Upper lobe of left lung (tissue), 6 donors: ENCODE results near the gene PP2D1. TPM values are rescaled to one million over a fixed set of nuclear protein-coding genes. Genes with fewer than 3 reads are reported as not detected.
A peak's percentile ranks its signal among the peaks of the same experiment; 100 is the strongest.

ENCODE experiments used
- ATAC-seq, 2 donors: fragments of 200-7000 bp; cut with Tn5 transposase; one replicate each; pipeline ENCODE4 v1.9.1; 2022; ENCODE audit warnings: mild to moderate bottlenecking in 2 of 2, moderate library complexity in 2 of 2; ENCODE audit not compliant: low FRiP score in 2 of 2
- DNase-seq, 2 donors: peaks; one replicate each; pipeline ENCODE4 v3.0.0-alpha.2; 2019 to 2020
- H3K27ac ChIP-seq, 4 donors: fragments of 200-600 bp; sonication (generic); one replicate each; pipeline ENCODE4 v1.5.1; 2016 to 2019
- H3K27me3 ChIP-seq, 4 donors: fragments of 200-600 bp; sonication (generic); one replicate each; pipeline ENCODE4 v1.5.1; 2017 to 2019
- H3K36me3 ChIP-seq, 4 donors: fragments of 200-600 bp; sonication (generic); one replicate each; pipeline ENCODE4 v1.5.1; 2016 to 2019
- H3K4me1 ChIP-seq, 4 donors: fragments of 200-600 bp; sonication (generic); one replicate each; pipeline ENCODE4 v1.5.1; 2018 to 2019
- H3K4me3 ChIP-seq, 4 donors: fragments of 200-600 bp; sonication (generic); one replicate each; pipeline ENCODE4 v1.5.1; 2017 to 2019; ENCODE audit warnings: mild to moderate bottlenecking in 2 of 4, moderate library complexity in 1 of 4
- H3K9me3 ChIP-seq, 4 donors: fragments of 200-600 bp; sonication (generic); one replicate each; pipeline ENCODE4 v1.5.1; 2018 to 2019
- CTCF ChIP-seq, 6 experiments: fragments of 450-650 bp in 4 of 6; fragments of 200-600 bp in 2 of 6; sonication (generic) in 2 of 6; IDR thresholded peaks; one replicate each; pipeline ENCODE4 v1.5.1; 2016 to 2019; ENCODE audit warnings: antibody characterized with exemption in 6 of 6
- EP300 ChIP-seq, 4 donors: sonication (generic); formaldehyde crosslinking; IDR thresholded peaks; one replicate each; pipeline ENCODE4 v1.5.1; 2017; ENCODE audit warnings: antibody characterized with exemption in 4 of 4, control low read depth in 2 of 4
- POLR2A ChIP-seq, 4 donors: fragments of 450-650 bp; IDR thresholded peaks; one replicate each; pipeline ENCODE4 v1.5.1; 2016 to 2017; ENCODE audit warnings: antibody characterized with exemption in 4 of 4, mild to moderate bottlenecking in 2 of 4
- POLR2AphosphoS5 ChIP-seq, 2 donors: sonication (generic); formaldehyde crosslinking; IDR thresholded peaks; one replicate each; pipeline ENCODE4 v1.5.1; 2017; ENCODE audit warnings: antibody characterized with exemption in 2 of 2
- WGBS, 2 donors: methylation state at CpG; one replicate each; pipeline ENCODE4 v1.1.5; 2017 to 2018; 5-methylcytosine and 5-hydroxymethylcytosine counted together
- total RNA-seq, 6 donors: library from RNA; depleted of rRNA in 4 of 6; stranded (reverse); fragments of >200 nt in 4 of 6; gene quantifications; one replicate each; pipeline versions ENCODE4 v1.1.0 to v1.2.1, GENCODE V29; 2016 to 2021
- donor health status: DM: no; HTN: no; CAD: no; lungs with moderate emphysema.
- donor health status: DM: no; HTN: yes; CAD: no; lungs with severe emphysema.

PP2D1 gene
- total RNA-seq, 6 donors from 2014 or later = not detected

GRCh38 chr3:20013396-20013795 lies 1.3 kb upstream of the PP2D1 start:
- WGBS, 2 donors = 90 to 95% methylated on average over 1 of the region's 1 CpG
- DNase-seq (no peak), ATAC-seq (no peak)
- no peak for TF ChIP-seq POLR2AphosphoS5 (IDR thresholded peaks at IDR 0.05)
- TF ChIP-seq EP300 (IDR thresholded peaks at IDR 0.05) = no peak
- TF ChIP-seq CTCF (IDR thresholded peaks at IDR 0.05) = no peak
- no peak for TF ChIP-seq POLR2A (IDR thresholded peaks at IDR 0.05)
- no peak overlapping the region for H3K27ac ChIP-seq
- H3K27me3 ChIP-seq = no peaks in the 10 kb centered on the region
- no peak overlapping the region for H3K4me3 ChIP-seq
- no peaks in the 10 kb centered on the region for H3K4me1 ChIP-seq
- no peaks in the 10 kb centered on the region for H3K9me3 ChIP-seq
- no peaks in the 10 kb centered on the region for H3K36me3 ChIP-seq

GRCh38 chr3:20008646-20009045 lies 3.4 kb downstream of the PP2D1 start:
- Histone ChIP-seq H3K4me3 (no peak overlapping the region), H3K27ac (no peak overlapping the region), H3K36me3 (no peaks in the 10 kb centered on the region), H3K4me1 (no peaks in the 10 kb centered on the region), H3K9me3 (no peaks in the 10 kb centered on the region), H3K27me3 (no peaks in the 10 kb centered on the region)
- TF ChIP-seq CTCF (IDR thresholded peaks at IDR 0.05) (no peak), POLR2AphosphoS5 (IDR thresholded peaks at IDR 0.05) (no peak), EP300 (IDR thresholded peaks at IDR 0.05) (no peak), POLR2A (IDR thresholded peaks at IDR 0.05) (no peak)
- ATAC-seq (no peak), DNase-seq (no peak)
- WGBS, 2 donors = 78 to 83% methylated on average over 2 of the region's 2 CpGs

DNA sequence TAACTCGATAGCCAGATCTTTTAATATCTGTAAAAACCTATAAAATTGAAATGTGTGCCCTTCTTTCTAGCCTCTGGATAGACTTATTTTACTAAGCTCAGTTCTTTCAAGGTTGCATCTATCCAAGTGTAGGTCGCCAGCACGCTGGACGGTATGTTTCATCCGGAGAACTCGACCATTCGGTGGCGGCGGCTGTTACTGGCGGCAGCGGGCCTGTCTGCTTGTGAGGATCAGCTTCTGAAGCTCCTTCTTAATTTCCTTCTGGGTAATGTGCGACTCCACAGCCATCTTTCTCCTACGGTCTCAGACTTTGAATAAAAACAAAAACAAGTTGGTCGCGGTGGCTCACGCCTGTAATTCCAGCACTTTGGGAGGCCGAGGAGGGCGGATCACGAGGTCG lies 4.1 kb downstream of the PP2D1 start:
- Histone ChIP-seq H3K27ac (no peak overlapping the region), H3K4me1 (no peaks in the 10 kb centered on the region), H3K9me3 (no peaks in the 10 kb centered on the region), H3K4me3 (no peak overlapping the region), H3K36me3 (no peaks in the 10 kb centered on the region), H3K27me3 (no peaks in the 10 kb centered on the region)
- WGBS, 2 donors = 97% methylated on average over 20 of the region's 20 CpGs
- peak in 1 of 2 donors; percentile 54 for DNase-seq
- ATAC-seq = no peak
- no peak for TF ChIP-seq POLR2A (IDR thresholded peaks at IDR 0.05)
- TF ChIP-seq EP300 (IDR thresholded peaks at IDR 0.05) = no peak
- TF ChIP-seq CTCF (IDR thresholded peaks at IDR 0.05) = no peak
- no peak for TF ChIP-seq POLR2AphosphoS5 (IDR thresholded peaks at IDR 0.05)

DNA sequence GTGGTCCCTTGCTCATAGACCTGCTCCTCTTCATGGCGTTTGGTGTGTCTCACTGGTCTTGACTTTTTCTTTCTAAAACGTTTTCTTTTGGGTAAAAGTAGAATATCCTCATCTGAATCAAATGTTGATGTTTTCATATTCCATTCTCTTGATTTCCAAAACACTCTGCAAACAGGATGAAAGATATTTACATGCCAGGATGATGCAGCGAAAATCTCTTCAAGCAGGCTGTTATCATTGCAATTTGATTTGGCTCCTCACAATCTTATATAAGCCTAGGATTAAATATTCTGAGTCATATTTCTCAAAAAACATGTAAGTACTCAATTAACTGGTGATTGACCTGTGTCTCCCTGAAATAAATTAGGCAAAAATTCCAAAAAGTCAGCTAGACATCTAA lies 10.1 kb downstream of the PP2D1 start:
- WGBS, 2 donors = 67% methylated on average over 3 of the region's 3 CpGs
- Histone ChIP-seq H3K36me3 (no peaks in the 10 kb centered on the region), H3K27ac (no peak overlapping the region), H3K27me3 (no peaks in the 10 kb centered on the region), H3K9me3 (no peaks in the 10 kb centered on the region), H3K4me3 (no peak overlapping the region), H3K4me1 (no peaks in the 10 kb centered on the region)
- ATAC-seq = no peak
- no peak for DNase-seq
- TF ChIP-seq POLR2A (IDR thresholded peaks at IDR 0.05) = no peak
- TF ChIP-seq CTCF (IDR thresholded peaks at IDR 0.05) = no peak
- no peak for TF ChIP-seq EP300 (IDR thresholded peaks at IDR 0.05)
- no peak for TF ChIP-seq POLR2AphosphoS5 (IDR thresholded peaks at IDR 0.05)

- TF ChIP-seq EP300 (IDR thresholded peaks at IDR 0.05) (no peak), POLR2AphosphoS5 (IDR thresholded peaks at IDR 0.05) (no peak), POLR2A (IDR thresholded peaks at IDR 0.05) (no peak), CTCF (IDR thresholded peaks at IDR 0.05) (no peak)
- H3K27me3 ChIP-seq = no peaks in the 10 kb centered on the region
- no peaks in the 10 kb centered on the region for H3K36me3 ChIP-seq
- WGBS, 2 donors = 93 to 94% methylated on average over 4 of the region's 4 CpGs
- no peak overlapping the region for H3K4me3 ChIP-seq
- DNase-seq = no peak
- no peaks in the 10 kb centered on the region for H3K9me3 ChIP-seq
- H3K4me1 ChIP-seq = no peaks in the 10 kb centered on the region
- H3K27ac ChIP-seq = no peak overlapping the region
- no peak for ATAC-seq
Measured at GRCh38 chr3:19997502-19997901, 14.6 kb downstream of the PP2D1 start.
